Stimulated activated CD4-positive, alpha-beta T cell treated with anti-CD3 and anti-CD28 coated beads, TNF-alpha, amount 100 ng/mL, for 1 hour (primary cell): Measurements from ENCODE around the gene MLPH.

Experiments
- DNase-seq, 3 donors: peaks; one replicate each; pipeline ENCODE4 v3.0.0-alpha.2; 2020; ENCODE audit warnings: low read depth in 3 of 3, low spot score in 1 of 3

The MLPH gene

DNA sequence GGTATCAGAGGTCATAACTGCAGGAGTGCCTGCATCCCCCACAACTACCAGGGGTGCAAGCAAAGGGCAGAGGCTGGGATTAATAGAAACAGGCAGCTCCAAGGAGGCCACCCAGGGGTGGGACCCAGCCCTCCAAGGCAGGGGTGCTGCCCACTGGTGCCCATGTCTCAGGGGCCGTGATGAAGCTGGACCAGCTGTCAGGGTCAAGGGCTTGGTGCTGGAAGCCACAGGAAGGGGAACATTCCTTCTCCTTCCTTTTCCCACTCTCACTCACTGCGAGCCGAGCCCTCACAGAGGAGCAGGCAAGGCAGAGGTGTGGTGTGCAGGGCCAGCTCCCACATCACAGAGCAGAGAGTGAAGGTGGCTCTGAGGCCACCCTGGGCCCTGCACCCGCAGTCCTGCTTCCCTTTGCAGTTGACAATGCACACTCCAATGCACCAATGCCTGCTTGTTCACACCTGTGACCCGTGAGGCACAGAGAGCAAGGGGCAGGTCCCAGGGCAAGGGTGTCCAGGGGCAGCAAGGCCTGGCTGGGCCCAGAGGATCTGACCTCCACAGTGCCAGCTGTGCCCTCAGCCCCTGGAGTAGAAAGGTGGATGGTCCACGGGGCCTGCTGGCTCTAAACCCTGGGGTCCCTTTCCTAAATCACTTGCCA is 28.7 kb downstream of the MLPH start:
- no peak for DNase-seq

GRCh38 chr2:237517163-237517562 is 30.1 kb downstream of the MLPH start:
- DNase-seq = no peak

DNA sequence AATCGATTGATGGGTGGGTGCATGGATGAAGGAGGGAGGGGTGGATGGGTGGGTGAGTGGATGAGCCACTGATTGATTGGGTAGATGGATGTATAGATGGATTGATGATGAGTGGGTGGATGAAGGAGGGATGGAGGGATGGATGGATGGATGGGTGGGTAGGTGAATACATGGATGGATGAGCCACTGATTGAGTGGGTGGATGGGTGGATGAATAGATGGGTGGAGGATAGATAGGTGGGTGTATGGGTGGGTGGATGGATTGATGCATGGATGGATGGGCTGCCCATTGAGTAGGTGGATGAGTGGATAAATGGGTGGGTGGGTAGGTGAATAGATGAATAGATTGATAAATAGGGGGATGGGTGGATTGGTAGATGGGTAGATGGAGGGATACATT is 30.9 kb downstream of the MLPH start:
- DNase-seq = no peak

- DNase-seq = no peak
These were observed 32.6 kb downstream of the MLPH start for GRCh38 chr2:237519506-237520245.

DNA sequence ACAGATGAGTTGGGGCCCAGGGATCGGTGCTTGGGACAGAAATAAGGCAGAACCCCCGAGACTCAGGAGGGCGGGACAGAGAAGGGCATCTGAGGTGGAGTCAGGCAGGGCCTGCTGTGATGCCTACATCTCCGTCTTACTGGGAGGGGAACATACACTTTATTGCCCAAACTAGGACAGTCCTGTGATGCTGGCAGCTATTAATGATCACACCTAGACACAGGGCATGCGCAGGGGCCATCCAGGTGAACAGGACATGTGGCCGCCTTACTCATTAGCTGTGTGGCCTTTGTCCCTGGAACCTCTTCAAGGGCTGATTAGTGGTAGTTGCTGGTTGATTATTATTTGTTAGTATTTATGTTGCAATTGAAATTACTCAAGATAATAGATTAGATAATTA is 33.2 kb downstream of the MLPH start:
- DNase-seq = no peak

GRCh38 chr2:237524631-237525030 is 37.6 kb downstream of the MLPH start:
- DNase-seq = no peak

DNA sequence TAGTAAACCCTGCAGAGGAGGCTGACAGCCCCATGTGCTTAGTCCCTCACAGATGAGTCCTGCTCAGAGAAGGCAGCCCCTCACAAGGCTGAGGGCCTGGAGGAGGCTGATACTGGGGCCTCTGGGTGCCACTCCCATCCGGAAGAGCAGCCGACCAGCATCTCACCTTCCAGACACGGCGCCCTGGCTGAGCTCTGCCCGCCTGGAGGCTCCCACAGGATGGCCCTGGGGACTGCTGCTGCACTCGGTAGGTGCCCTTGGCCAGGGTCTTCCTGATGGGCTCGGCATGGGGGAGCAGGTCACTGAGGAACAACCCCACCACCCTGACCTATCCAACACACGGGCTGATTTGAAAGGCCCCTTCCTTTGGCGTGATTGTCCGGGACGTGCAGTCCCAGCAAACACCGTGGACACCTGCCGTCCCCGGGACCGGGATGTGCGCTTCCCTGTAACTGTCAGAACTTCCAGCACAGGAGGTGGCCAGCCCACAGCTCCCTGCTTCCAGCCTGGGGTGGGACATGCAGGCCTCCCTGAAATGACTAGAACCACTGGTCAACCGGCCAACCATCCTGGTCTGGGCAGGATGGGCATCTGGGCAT is 38.6 kb downstream of the MLPH start:
- DNase-seq = no peak

DNA sequence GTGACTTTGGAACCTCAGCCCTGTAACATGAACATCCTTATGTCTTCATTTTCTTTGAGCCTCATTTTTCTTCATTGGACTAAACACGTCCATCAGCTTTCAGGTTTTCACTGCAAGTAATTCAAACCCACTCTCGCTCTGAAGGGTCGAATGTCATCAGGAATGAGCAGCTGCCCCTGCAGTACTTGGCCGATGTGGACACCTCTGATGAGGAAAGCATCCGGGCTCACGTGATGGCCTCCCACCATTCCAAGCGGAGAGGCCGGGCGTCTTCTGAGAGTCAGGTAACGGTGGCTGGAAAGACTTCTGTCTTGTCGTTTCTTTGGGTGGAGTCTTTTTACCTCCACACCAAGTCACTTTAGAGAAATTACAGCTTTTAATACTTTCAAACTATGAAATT is 40.2 kb downstream of the MLPH start:
- no peak for DNase-seq

DNA sequence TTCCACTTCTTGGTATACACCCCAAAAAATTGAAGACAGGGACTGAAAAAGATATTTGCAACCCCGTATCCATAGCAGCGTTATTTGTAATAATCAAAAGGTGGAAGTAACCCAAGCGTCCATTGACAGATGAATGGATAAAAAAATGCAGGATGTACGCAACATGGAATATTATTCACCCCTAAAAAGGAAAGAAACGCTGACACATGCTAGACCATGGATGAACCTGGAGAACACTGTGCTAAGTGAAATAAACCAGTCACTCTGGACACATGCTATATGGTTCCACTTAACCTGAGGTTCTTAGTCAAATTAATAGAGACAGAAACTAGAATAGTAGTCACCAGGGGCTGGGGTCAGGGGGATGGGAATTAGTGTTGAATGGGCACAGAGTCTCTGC is 40.7 kb downstream of the MLPH start:
- DNase-seq = no peak

DNA sequence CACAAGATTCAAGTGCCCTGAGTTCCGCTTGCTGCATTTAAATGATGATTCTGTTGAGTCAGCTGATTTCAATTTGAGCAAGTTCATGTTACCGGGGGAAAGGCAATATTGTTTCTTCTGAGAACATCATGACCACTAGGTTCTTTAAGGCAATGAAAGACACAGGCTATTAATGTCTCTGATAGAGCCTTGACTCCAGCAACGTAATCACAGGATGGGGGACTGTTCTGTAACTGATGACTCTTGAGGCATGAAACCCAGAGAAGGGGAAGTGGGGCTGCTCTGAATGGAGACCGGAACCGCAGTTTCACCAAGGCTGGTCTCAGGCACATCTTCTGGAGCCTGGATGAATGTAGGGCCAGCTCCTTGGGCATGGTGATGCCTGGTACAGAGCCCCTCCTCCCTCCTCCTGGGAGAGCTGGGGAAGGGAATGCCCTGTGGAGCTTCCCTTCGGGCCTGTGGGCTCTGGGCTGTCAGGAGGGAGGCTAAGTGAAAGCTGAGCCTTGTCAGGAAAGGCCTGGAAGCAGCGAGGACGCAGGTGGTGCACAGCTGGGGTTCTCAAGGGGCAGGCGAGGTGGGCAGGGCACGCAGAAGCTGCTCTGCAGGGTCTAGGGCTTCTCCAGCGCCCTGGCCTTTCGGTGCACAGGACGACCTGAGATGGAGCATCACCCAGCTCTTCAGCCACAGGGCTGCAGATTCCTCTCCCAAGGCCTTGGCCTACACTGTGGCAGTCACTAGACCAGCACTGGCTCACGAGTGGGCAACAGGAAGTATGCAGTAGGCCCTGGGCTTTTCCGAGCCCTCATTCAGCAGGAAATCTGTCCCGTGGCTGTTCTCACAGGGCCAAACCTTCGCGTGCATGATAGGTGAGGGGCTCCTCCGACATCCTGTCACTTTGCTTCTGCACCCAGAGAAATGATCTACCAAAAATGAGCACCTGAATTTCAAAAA is 42.7 kb downstream of the MLPH start:
- no peak for DNase-seq

DNA sequence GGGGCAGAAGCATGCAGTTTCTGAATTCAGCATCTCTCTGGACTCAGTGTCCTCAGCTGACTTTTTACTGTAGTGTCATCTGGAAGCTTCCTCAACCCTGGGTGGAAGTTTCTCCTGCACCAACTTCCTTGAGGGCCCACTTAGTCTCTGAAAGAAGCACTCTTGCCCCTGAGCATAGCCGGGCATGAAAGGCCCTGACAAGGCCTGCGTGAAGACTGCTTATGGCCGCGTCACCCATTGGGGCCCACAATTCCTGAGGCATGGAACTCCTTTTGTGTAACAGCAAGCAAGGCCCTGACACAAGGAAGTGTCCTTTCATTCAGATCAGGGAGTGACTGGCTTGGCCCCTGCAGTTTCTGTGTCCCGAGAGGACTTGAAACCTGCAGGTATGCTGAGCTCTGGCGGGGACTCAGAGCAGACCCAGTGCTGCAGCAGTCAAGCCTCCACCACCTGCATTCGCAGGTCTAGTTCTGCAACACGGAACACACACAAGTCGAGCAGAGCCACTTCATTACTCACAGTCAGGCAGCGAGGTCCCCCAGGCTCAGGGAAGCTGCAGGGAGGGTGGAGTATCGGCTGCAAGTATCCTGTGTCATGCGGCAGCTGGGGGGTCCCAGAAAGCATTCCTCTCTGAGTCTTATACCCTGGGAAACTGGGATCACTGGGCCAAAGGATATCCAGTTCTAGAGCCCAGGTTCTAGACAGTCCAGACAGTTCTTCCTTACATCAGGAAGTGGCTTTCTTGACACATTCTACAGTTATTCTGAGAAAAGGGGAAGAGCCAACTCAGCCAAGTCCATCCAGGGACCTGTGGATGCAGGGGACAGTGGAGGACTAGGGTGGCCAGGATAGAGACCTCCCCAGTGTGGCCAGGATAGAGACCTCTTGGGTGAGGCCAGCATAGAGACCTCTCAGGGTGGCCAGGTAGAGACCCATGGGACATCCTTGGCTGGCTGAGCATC is 43.7 kb downstream of the MLPH start:
- DNase-seq = no peak

- DNase-seq = no peak
These were observed 45.1 kb downstream of the MLPH start for GRCh38 chr2:237532160-237532559.

- DNase-seq = no peak
These were observed 46.7 kb downstream of the MLPH start for GRCh38 chr2:237533668-237534161.

DNA sequence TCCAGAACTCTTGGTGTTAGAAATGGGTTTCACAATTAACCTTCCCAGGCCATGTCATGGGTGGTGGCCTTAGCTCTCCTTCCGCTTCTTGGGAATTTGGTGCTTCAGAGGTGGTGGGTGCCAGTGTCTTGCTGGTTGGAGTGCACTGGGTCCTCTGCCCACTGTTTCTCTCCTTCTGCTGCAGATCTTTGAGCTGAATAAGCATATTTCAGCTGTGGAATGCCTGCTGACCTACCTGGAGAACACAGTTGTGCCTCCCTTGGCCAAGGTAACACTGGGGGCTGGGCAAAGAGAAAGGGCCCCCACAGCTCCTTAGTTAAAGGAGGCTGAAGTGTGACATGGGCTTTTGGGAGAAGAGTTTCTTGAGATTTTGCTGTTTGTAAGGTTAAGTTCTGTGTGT is 47.3 kb downstream of the MLPH start:
- no peak for DNase-seq

- DNase-seq = no peak
These were observed 48.5 kb downstream of the MLPH start for GRCh38 chr2:237535385-237536082.

DNA sequence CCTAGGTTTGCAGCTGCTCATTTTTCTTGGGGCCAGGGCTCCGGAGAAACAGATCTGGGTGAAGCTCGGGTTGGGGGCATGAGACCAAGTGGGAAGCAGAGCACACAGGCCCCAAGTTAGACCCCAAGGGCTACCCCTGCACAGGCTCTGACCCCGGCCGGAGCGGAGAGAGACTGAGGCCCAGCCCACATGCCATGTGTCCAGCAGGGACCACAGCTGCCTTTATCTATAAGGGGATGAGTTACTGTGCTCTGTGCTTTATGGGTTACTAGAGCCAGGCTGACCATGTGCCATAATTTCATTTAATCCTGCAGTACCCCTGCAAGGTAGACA is 49.0 kb downstream of the MLPH start:
- DNase-seq = no peak

- no peak for DNase-seq
These were observed 49.6 kb downstream of the MLPH start for GRCh38 chr2:237536617-237537016.

GRCh38 chr2:237538001-237538720 is 51.1 kb downstream of the MLPH start:
- DNase-seq = no peak

GRCh38 chr2:237538901-237539300 is 51.9 kb downstream of the MLPH start:
- DNase-seq = no peak
